Keratinocyte (primary cell): ENCODE measurements around the gene MAP7D1.

Experiments used
- EZH2 ChIP-seq: IDR thresholded peaks from one replicate; pipeline ENCODE4 v1.6.1; 2012; ENCODE audit warnings: inconsistent platforms, mild to moderate bottlenecking, low read length, moderate library complexity
- TF ChIP-seq, protein P1 (sequence below), 3 experiments: IDR thresholded peaks in 1 of 3; conservative IDR thresholded peaks in 1 of 3; optimal IDR thresholded peaks in 1 of 3; 2 replicates in 2 of 3; 3 replicates in 1 of 3; pipeline versions ENCODE3 to v1.5.1; 2011; ENCODE audit warnings: low read length in 3 of 3, mild to moderate bottlenecking in 3 of 3, moderate library complexity in 2 of 3, control low read depth in 1 of 3, inconsistent platforms in 1 of 3; ENCODE audit not compliant: insufficient read depth in 2 of 3; ENCODE audit errors: extremely low read depth in 1 of 3

DNA sequence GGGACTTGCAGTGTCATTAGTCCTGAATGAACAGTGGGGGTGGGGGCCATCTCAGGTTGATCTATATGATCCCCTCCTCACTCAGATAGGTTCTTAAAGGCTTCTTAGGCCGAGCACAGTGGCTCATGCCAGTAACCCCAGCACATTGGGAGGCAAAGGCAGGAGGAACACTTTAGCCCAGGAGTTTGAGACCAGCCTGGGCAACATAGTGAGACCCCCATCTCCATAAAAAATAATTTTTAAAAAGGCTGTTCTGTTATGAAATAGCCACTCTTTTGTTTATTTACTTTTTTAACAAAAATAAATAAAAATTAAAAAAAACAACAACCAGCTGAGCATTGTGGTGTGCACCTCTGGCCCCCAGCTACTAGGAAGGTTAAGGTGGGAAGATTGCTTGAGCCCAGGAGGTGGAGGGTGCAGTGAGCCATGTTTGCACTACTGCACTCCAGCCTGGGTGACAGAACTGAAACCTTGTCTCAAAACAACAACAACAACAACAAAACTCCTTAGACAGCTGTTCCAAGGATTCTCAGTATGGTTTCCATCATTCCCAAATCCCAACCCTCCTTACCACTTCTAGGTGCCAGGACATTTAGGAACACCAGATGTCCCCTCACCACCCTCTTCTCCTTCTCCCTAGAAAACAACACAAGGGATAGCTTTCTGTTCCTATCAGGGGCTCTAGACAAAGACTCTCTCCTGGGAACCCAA lies 4.7 kb upstream of the MAP7D1 start:
- TF ChIP-seq, protein P1, sequence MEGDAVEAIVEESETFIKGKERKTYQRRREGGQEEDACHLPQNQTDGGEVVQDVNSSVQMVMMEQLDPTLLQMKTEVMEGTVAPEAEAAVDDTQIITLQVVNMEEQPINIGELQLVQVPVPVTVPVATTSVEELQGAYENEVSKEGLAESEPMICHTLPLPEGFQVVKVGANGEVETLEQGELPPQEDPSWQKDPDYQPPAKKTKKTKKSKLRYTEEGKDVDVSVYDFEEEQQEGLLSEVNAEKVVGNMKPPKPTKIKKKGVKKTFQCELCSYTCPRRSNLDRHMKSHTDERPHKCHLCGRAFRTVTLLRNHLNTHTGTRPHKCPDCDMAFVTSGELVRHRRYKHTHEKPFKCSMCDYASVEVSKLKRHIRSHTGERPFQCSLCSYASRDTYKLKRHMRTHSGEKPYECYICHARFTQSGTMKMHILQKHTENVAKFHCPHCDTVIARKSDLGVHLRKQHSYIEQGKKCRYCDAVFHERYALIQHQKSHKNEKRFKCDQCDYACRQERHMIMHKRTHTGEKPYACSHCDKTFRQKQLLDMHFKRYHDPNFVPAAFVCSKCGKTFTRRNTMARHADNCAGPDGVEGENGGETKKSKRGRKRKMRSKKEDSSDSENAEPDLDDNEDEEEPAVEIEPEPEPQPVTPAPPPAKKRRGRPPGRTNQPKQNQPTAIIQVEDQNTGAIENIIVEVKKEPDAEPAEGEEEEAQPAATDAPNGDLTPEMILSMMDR (optimal IDR thresholded peaks at IDR 0.05 in 1 of 3, IDR thresholded peaks at IDR 0.05 in 1 of 3, conservative IDR thresholded peaks at IDR 0.05 in 1 of 3; ENCODE audit: extremely low read depth in 1 of 3, insufficient read depth in 2 of 3, low read length in 3 of 3): no peak
- no peak for TF ChIP-seq EZH2
